CD4-positive, alpha-beta T cell treated with Interleukin-15 for 1 hour (primary cell): Measurements from ENCODE around the gene AP2S1.

ENCODE experiments used
- DNase-seq: peaks from one replicate; pipeline ENCODE4 v3.0.0-alpha.2; 2020

The AP2S1 gene

DNA sequence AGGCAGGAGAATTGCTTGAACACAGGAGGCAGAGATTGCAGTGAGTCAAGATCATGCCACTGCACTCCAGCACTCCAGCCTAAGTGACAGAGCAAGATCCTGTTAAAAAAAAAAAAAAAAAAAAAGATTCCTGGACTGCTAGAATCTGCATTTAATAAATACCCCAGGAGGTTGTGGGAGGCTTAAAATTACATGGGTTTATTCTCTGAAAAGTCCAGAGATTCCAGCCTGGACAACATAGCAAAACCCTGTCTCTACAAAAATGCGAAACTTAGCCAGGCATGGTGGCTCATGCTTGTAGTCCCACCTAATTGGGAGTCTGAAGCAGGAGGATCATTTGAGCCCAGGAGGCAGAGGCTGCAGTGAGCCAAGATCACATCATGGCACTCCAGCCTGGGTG is 52.8 kb downstream of the AP2S1 start:
- no peak for DNase-seq

DNA sequence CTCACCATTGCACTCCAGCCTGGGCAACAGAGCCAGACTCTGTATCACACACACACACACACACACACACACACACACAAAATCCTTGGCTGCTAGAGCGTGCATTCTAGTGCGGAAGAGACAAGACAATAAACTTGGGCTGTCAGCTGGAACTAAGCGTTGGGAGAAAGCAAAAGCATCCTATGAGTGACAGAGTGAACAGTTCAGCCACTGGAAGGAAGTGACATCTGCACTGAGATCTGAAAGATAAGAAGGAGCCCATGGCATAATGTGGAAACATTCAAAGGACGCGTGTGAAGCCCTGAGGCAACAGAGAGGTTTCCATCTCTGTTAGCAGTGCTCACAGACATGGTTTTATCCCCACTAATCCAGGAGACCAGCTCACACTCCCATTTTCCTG is 58.7 kb downstream of the AP2S1 start:
- DNase-seq = no peak

DNA sequence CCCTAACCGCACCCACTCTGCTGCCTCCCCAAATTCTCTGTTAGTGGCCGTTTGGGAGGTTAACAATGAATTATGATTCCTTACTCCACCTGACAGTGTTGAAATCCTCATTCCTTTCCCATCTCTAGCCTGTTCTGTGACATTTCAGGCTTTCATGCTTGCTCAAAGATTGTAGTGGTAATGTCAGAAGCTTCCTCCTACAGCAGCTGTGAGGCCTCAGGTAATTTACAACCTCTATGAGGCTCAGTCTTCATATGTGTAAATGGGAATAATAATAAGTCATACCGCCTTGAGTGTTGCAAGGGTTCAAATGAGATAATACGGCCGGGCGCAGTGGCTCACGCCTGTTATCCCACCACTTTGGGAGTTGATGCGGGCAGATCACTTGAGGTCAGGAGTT is 61.3 kb downstream of the AP2S1 start:
- DNase-seq = no peak

DNA sequence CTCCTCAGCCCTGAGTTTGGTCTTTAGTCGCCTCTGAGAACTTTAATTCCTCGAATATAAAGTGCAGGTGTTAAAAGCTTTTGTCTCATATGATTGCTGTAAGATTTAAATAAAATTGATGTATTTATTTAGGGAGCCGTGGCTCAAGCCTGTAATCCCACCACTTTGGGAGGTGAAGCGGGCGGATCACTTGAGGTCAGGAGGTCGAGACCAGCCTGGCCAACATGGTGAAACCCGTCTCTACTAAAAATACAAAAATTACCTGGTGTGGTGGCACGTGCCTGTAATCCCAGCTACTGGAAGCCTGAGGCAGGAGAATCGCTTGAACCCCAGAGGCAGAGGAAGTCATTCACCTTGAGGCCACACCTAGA is 61.7 kb downstream of the AP2S1 start:
- DNase-seq = no peak

DNA sequence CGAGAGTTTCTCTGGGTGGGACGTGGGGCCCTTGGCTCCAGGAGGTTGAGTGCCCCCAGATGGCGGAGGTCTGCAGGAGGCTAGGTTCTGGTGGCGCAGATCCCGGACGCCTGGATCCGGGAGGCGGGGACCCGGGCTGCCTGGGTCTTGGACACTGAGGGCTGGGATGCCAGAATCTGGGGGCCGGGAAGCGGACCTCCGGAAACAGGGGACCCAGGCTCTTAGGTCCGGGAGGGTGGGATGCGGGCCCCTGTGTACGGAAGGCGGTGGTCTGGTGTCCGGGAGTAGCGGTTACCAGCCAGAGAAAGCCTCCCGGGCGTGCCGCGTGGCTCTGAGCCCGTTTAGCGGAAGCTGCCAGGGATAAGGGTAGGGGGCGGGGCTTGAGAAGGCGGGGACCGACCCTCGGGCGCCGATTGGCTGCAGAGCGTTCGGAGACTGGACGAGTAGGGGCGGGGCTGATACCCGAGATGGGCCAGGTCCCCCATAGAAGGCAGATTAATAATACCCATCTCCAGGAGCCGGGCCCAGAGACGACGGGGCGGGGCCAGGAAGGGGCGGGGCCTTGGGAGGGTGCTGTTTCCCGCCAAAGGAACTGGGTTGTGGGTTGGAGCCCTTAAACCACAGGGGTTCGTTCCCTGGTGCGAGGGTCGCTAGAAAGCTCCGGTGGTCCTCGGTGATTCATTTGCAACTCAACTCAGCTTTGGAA is 62.2 kb downstream of the AP2S1 start, which contains the start of gene SLC1A5:
SLC1A5 (minus strand) TSS at position 333 of the 706 bp plus-strand sequence. CDS start 629 bp downstream, outside the sequence.
- DNase-seq = peak; percentile 98
